ENCODE results near the gene CDK12.
"Not testable (repeated sequence)": the region's sequence is repeated elsewhere in the genome, so short reads cannot be mapped to it uniquely, and the experiment has no call there.

CDK12 gene

GRCh38 chr17:39461113-39461925 is at the start of gene CDK12:
Gene CDK12 (plus strand): TSS chr17:39461486. CDS start chr17:39462072, 586 bp downstream.
- peak; percentile 98 for DNase-seq

DNA sequence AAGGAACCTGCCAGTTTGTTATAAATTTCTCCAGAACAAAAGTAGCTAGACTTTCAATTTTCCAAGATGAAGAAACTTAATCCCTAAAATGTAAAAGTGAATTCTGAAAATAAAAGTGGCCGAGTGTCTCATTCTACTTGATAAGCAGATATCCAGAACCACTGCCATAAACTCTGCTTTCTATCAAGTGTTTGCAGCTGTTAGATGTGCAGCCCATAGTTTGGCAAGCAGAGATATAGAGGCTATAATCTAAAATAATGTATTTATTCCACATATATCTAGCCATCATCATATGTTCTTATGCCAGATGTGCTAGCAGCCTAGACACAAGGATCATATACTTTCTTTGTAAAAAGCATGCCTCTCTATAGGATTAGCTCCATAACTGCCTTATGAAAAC is 45.1 kb upstream of the CDK12 start:
- DNase-seq = no peak

GRCh38 chr17:39429600-39429999 is 31.7 kb upstream of the CDK12 start:
- no peak for DNase-seq

DNA sequence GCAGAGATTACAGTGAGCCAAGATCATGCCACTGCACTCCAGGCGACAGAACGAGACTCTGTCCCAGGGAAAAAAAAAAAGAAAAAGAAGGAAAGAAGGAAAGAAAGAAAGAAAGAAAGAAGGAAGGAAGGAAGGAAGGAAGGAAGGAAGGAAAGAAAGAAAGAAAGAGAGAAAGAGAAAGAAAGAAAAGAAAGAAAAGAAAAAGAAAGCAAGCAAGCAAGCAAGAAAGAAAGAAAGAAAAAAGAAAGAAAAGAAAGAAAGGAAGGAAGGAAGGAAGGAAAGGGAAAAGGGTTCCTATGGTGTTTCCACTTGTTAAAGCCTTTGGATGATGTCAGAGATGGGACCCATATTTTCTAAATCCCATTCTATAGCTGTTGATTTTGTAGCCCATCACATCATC is 21.4 kb upstream of the CDK12 start:
- not testable (repeated sequence) for DNase-seq

DNA sequence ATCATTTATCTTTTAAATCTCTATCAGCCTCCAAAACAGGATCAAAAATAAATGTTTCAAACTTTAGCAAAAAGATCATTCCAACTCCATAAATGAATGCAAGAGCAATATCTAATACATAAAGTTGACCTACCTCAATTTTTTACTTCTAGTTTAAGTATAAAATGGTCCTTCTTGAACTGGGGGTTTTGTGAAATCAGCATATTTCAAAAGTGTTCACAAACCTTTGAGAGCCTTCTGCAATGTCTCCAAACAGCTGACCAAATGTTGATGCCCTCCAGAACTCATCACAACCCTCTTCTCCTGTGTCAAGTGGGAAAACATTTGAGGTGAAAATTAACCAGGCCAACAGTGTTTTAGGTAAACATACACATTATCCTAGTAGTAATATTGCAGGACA is 18.0 kb upstream of the CDK12 start:
- DNase-seq = no peak

GRCh38 chr17:39447561-39447960 is 13.7 kb upstream of the CDK12 start:
- no peak for DNase-seq

DNA sequence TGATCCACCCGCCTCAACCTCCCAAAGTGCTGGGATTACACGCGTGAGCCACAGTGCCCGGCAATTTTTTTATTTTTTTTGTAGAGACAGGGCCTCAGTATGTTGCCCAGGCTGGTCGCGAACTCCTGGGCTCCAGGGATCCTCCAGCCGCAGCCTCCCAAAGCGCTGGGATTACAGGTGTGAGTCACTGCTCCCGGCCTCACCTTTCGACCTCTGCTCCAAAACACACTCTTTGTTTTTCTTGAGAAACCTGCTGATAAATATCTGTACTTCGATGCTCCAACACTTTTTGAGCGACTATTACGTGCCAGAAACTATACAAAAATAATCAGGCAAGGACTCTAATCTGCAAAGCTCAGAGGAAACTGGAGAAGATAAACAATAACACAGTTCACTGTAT is 11.2 kb upstream of the CDK12 start:
- no peak for DNase-seq

- peak; percentile 99 for DNase-seq
These were observed 10.3 kb upstream of the CDK12 start, which contains the start of gene MED1 for GRCh38 chr17:39450847-39451581. Gene MED1 (minus strand): TSS chr17:39451263. CDS start chr17:39451062, 201 bp downstream.

- no peak for DNase-seq
These were observed 5.4 kb upstream of the CDK12 start for GRCh38 chr17:39455919-39456318.

GRCh38 chr17:39461926-39462569 is 762 bp downstream of the CDK12 start:
- no peak for DNase-seq

GRCh38 chr17:39462631-39463375 is 1.5 kb downstream of the CDK12 start:
- peak; percentile 15 for DNase-seq

- not testable (repeated sequence) for DNase-seq
These were observed 3.4 kb downstream of the CDK12 start for GRCh38 chr17:39464639-39465181.

DNA sequence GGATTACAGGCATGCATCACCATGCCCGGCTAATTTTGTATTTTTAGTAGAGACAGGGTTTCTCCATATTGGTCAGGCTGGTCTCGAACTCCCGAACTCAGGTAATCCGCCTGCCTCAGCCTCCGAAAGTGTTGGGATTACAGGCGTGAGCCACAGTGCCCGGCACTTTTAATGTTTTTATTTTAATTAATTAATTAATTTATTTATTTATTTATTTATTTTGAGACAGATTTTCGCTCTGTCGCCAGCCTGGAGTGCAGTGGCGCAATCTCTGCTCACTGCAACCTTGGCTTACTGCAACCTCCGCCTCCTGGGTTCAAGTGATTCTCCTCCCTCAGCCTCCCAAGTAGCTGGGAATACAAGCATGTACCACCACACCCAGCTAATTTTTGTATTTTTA is 7.3 kb downstream of the CDK12 start:
- DNase-seq = not testable (repeated sequence)

GRCh38 chr17:39473310-39473709 is 12.0 kb downstream of the CDK12 start:
- no peak for DNase-seq

DNA sequence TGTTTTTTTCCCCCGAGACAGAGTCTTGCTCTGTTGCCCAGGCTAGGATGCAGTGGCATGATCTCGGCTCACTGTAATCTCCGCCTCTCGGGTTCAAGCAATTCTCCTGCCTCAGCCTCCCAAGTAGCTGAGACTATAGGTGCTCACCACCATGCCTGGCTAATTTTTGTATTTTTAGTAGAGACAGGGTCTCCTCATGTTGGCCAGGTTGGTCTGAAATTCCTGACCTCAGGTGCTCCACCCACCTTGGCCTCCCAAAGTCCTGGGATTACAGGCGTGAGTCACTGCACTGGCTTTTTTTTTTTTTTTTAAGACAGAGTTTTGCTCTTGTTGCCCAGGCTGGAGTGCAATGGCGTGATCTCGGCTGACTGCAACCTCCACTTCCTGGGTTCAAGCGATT is 18.3 kb downstream of the CDK12 start:
- DNase-seq = not testable (repeated sequence)

GRCh38 chr17:39483506-39483905 is 22.2 kb downstream of the CDK12 start:
- no peak for DNase-seq

- DNase-seq = no peak
These were observed 22.9 kb downstream of the CDK12 start for GRCh38 chr17:39484178-39484577.

GRCh38 chr17:39485555-39485954 is 24.3 kb downstream of the CDK12 start:
- no peak for DNase-seq

DNA sequence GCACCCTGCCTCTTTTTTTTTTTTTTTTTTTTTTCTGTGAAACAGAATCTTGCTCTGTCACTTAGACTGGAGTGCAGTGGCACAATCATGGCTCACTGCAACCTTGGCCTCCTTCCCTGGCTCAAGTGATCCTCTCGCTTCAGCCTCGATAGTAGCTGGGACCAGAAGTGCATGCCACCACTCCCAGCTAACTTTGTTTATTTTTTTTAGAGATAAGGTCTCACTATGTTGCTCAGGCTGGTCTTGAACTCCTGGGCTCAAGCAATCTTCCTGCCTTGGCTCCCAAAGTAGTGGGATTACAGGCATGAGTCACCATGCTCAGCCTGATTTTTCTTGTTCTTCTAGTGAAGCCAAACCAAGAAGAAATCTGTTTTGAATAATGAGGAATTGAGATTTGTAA is 25.0 kb downstream of the CDK12 start:
- DNase-seq = no peak

DNA sequence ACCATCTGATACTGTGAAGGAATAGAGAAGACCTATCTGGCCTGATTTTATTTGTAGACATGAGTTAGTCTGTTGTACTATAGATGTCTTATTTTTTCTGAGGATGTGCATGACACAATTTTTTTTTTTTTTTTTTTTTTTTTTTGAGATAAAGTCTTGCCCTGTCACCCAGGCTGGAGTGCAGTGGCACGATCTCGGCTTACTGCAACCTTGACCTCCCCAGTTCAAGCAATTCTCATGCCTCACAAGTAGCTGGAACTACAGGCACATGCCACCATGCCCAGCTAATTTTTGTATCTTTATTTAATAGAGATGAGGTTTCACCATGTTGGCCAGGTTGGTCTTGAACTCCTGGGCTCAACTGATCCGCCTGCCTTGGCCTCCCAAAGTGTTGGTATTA is 26.2 kb downstream of the CDK12 start:
- DNase-seq = not testable (repeated sequence)

- no peak for DNase-seq
These were observed 26.7 kb downstream of the CDK12 start for GRCh38 chr17:39487946-39488345.

DNA sequence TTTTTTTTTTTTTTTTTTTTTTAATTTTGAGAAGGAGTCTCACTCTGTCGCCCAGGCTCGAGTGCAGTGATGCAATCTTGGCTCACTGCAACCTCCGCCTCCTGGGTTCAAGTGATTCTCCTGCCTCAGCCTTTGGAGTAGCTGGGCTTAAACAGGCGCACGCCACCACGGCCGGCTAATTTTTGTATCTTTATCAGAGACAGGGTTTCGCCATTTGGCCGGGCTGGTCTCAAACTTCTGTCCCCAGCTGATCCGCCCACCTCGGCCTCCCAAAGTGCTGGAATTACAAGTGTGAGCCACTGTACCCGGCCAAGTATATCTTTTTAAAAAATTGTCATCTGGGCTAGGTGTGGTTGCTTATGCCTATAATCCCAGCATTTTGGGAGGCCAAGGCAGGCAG is 35.6 kb downstream of the CDK12 start:
- not testable (repeated sequence) for DNase-seq

DNA sequence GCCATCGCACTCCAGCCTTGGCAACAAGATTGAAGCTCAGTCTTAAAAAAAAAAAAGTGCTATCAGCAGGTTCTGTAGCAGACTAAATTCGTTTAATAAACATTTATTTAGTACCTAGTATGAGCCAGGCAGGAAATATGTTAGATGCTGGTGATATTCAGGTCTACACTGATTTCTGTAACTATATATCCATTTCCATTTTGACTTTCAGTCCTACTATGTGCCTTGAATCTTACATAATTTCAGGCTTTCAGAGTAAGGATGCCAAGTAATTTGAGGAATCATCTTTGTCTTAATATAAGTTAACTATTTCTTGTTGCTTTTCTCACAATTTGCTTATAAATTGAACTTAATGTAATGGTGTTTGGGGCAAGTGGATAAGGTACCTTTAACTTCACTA is 46.2 kb downstream of the CDK12 start:
- no peak for DNase-seq
